Neuronal stem cell (in vitro differentiated cells): ENCODE measurements around the gene MLN.

Experiments used
- DNase-seq: peaks from one replicate; pipeline ENCODE4 v3.0.0-alpha.2; 2013; ENCODE audit warnings: low spot score
- H2AFZ ChIP-seq: one replicate; pipeline ENCODE4 v1.6.1; 2013; ENCODE audit warnings: mild to moderate bottlenecking, low read length, inconsistent platforms
- H2AK5ac ChIP-seq: 2 replicates; pipeline ENCODE4 v1.6.1; 2013; ENCODE audit warnings: low read depth, mild to moderate bottlenecking, inconsistent platforms, low read length, moderate library complexity, mixed read lengths
- H2BK120ac ChIP-seq: 2 replicates; pipeline ENCODE4 v1.6.1; 2013; ENCODE audit warnings: low read depth, mild to moderate bottlenecking, inconsistent platforms, low read length, moderate library complexity, mixed read lengths
- H2BK12ac ChIP-seq: one replicate; pipeline ENCODE4 v1.6.1; 2013; ENCODE audit warnings: low read length, inconsistent platforms
- H2BK15ac ChIP-seq: 2 replicates; pipeline ENCODE4 v1.6.1; 2013; ENCODE audit warnings: mild to moderate bottlenecking, low read length, inconsistent platforms, mixed read lengths
- H2BK5ac ChIP-seq: one replicate; pipeline ENCODE4 v1.6.1; 2013; ENCODE audit warnings: inconsistent platforms, mild to moderate bottlenecking, low read length, moderate library complexity
- H3K14ac ChIP-seq: one replicate; pipeline ENCODE4 v1.6.1; 2013; ENCODE audit warnings: low read length, inconsistent platforms
- H3K18ac ChIP-seq: 2 replicates; pipeline ENCODE4 v1.6.1; 2013; ENCODE audit warnings: low read length, inconsistent platforms
- H3K23ac ChIP-seq: 2 replicates; pipeline ENCODE4 v1.6.1; 2013; ENCODE audit warnings: low read depth, mild to moderate bottlenecking, mixed read lengths, low read length, inconsistent platforms; ENCODE audit not compliant: poor library complexity
- H3K27ac ChIP-seq: replicated peaks from 3 replicates; pipeline ENCODE4 v1.5.1; 2013; ENCODE audit warnings: low read length, inconsistent platforms
- H3K27me3 ChIP-seq, 3 experiments: 2 replicates each; pipeline ENCODE4 v1.6.1; 2013; ENCODE audit warnings: low read length in 3 of 3, mild to moderate bottlenecking in 2 of 3, inconsistent platforms in 1 of 3, low read depth in 1 of 3, mixed read lengths in 1 of 3, moderate library complexity in 1 of 3; ENCODE audit not compliant: control insufficient read depth in 3 of 3, insufficient read depth in 3 of 3
- H3K36me3 ChIP-seq, 2 donors: replicated peaks in 1 of 2; 2 replicates each; pipeline ENCODE4 v1.6.1; 2013; ENCODE audit warnings: low read length in 2 of 2; ENCODE audit not compliant: control insufficient read depth in 2 of 2, insufficient read depth in 2 of 2
- H3K4ac ChIP-seq: 2 replicates; pipeline ENCODE4 v1.6.1; 2013; ENCODE audit warnings: inconsistent platforms, mild to moderate bottlenecking, low read length, moderate library complexity
- H3K4me1 ChIP-seq, 2 donors: 1 replicate in 1 of 2; 2 replicates in 1 of 2; pipeline ENCODE4 v1.6.1; 2013; ENCODE audit warnings: low read length in 2 of 2, low read depth in 1 of 2; ENCODE audit not compliant: control insufficient read depth in 2 of 2, insufficient read depth in 1 of 2
- H3K4me2 ChIP-seq: one replicate; pipeline ENCODE4 v1.6.1; 2013; ENCODE audit warnings: mild to moderate bottlenecking, low read length, inconsistent platforms; ENCODE audit not compliant: insufficient read depth, poor library complexity, severe bottlenecking
- H3K4me3 ChIP-seq, 2 donors: 2 replicates each; pipeline ENCODE4 v1.5.1; 2013; ENCODE audit warnings: low read length in 2 of 2, mild to moderate bottlenecking in 2 of 2, inconsistent platforms in 1 of 2, moderate library complexity in 1 of 2
- H3K79me1 ChIP-seq: one replicate; pipeline ENCODE4 v1.6.1; 2013; ENCODE audit warnings: low read depth, mild to moderate bottlenecking, inconsistent platforms, low read length, moderate library complexity
- H3K9ac ChIP-seq: one replicate; pipeline ENCODE4 v1.6.1; 2013; ENCODE audit warnings: mild to moderate bottlenecking, low read depth, low read length, inconsistent platforms; ENCODE audit not compliant: poor library complexity
- H3K9me3 ChIP-seq, 2 donors: replicated peaks in 1 of 2; 2 replicates each; pipeline versions ENCODE3 to v1.6.1; 2013; ENCODE audit warnings: low read length in 2 of 2, mild to moderate bottlenecking in 2 of 2, inconsistent platforms in 1 of 2, low read depth in 1 of 2, mixed read lengths in 1 of 2, moderate library complexity in 1 of 2; ENCODE audit not compliant: control insufficient read depth in 2 of 2, insufficient read depth in 1 of 2
- H4K8ac ChIP-seq: one replicate; pipeline ENCODE4 v1.6.1; 2013; ENCODE audit warnings: low read depth, mild to moderate bottlenecking, inconsistent platforms, low read length, moderate library complexity
- H4K91ac ChIP-seq: one replicate; pipeline ENCODE4 v1.6.1; 2013; ENCODE audit warnings: low read length, low read depth, mild to moderate bottlenecking, inconsistent platforms; ENCODE audit not compliant: poor library complexity
- WGBS, 2 donors: extraction: QIAGEN DNeasy Blood & Tissue Kit; methylation state at CpG; one replicate each; pipeline ENCODE4 v1.1.7; 2013; ENCODE audit warnings: missing lambda C conversion rate in 2 of 2, mixed read lengths in 1 of 2; ENCODE audit not compliant: insufficient read length in 2 of 2, insufficient replicate concordance in 1 of 2; ENCODE audit errors: extremely low coverage in 2 of 2; 5-methylcytosine and 5-hydroxymethylcytosine counted together

MLN gene

GRCh38 chr6:33750244-33750991 is 53.4 kb downstream of the MLN start:
- no peak overlapping the region for H3K23ac ChIP-seq
- WGBS, 2 donors: no CpG with 5 or more reads among the region's 11 CpGs
- H2BK120ac ChIP-seq: no peak overlapping the region
- no peak overlapping the region for H3K14ac ChIP-seq
- H3K79me1 ChIP-seq: no peaks in the 10 kb centered on the region
- no peak overlapping the region for H3K4ac ChIP-seq
- peak overlapping the region; percentile 77 for H4K91ac ChIP-seq
- H2BK5ac ChIP-seq: no peak overlapping the region
- no peak overlapping the region for H3K4me2 ChIP-seq
- H3K4me3 ChIP-seq: no peak overlapping the region
- H2BK15ac ChIP-seq: peak overlapping the region; percentile 65
- peaks cover 55% of the 10 kb centered on the region in 2 donors for H3K4me1 ChIP-seq
- peak overlapping the region; percentile 92 for H2BK12ac ChIP-seq
- H3K9me3 ChIP-seq: no peaks in the 10 kb centered on the region
- H2AK5ac ChIP-seq: peak overlapping the region; percentile 36
- H3K9ac ChIP-seq: no peak overlapping the region
- no peak overlapping the region for H3K27ac ChIP-seq
- no peak for DNase-seq
- H3K18ac ChIP-seq: peak overlapping the region; percentile 78
- H2AFZ ChIP-seq: no peak overlapping the region
- H4K8ac ChIP-seq: peak overlapping the region; percentile 84
- no peaks in the 10 kb centered on the region for H3K27me3 ChIP-seq
- no peaks in the 10 kb centered on the region for H3K36me3 ChIP-seq

GRCh38 chr6:33749401-33749800 is 54.4 kb downstream of the MLN start:
- H3K79me1 ChIP-seq: no peaks in the 10 kb centered on the region
- peak overlapping the region; percentile 71 for H2AK5ac ChIP-seq
- no peak overlapping the region for H2AFZ ChIP-seq
- H3K4me2 ChIP-seq: no peak overlapping the region
- DNase-seq: no peak
- peak overlapping the region; percentile 65 for H2BK15ac ChIP-seq
- H4K91ac ChIP-seq: no peak overlapping the region
- H2BK12ac ChIP-seq: peak overlapping the region; percentile 92
- peaks cover 60% of the 10 kb centered on the region in 2 donors for H3K4me1 ChIP-seq
- peak overlapping the region; percentile 85 for H2BK5ac ChIP-seq
- H4K8ac ChIP-seq: no peak overlapping the region
- H3K9me3 ChIP-seq: no peaks in the 10 kb centered on the region
- H3K14ac ChIP-seq: no peak overlapping the region
- WGBS, 2 donors: no CpG with 5 or more reads among the region's 7 CpGs
- H3K4me3 ChIP-seq: no peak overlapping the region
- no peaks in the 10 kb centered on the region for H3K36me3 ChIP-seq
- H3K27ac ChIP-seq: no peak overlapping the region
- no peak overlapping the region for H3K9ac ChIP-seq
- H3K4ac ChIP-seq: no peak overlapping the region
- no peak overlapping the region for H2BK120ac ChIP-seq
- H3K18ac ChIP-seq: peak overlapping the region; percentile 78
- H3K23ac ChIP-seq: peak overlapping the region; percentile 28
- no peaks in the 10 kb centered on the region for H3K27me3 ChIP-seq

- Histone ChIP-seq H3K9me3 (no peaks in the 10 kb centered on the region), H2AK5ac (peak overlapping the region; percentile 95), H3K18ac (peak overlapping the region; percentile 81), H2AFZ (no peak overlapping the region), H2BK12ac (no peak overlapping the region), H2BK5ac (no peak overlapping the region), H3K14ac (peak overlapping the region; percentile 27), H3K9ac (no peak overlapping the region), H3K4ac (no peak overlapping the region), H3K4me3 (no peak overlapping the region), H3K23ac (no peak overlapping the region), H3K4me2 (no peak overlapping the region), H3K79me1 (no peaks in the 10 kb centered on the region), H3K27ac (no peak overlapping the region), H2BK15ac (no peak overlapping the region), H2BK120ac (peak overlapping the region; percentile 63), H3K36me3 (no peaks in the 10 kb centered on the region), H3K27me3 (no peaks in the 10 kb centered on the region), H4K8ac (no peak overlapping the region), H3K4me1 (peaks cover 60 to 62% of the 10 kb centered on the region in 2 donors), H4K91ac (no peak overlapping the region)
- WGBS, 2 donors: no CpG with 5 or more reads among the region's 4 CpGs
- DNase-seq: no peak
These were observed 55.0 kb downstream of the MLN start for GRCh38 chr6:33748841-33749240.

- Histone ChIP-seq H3K18ac (peak overlapping the region; percentile 97), H2AFZ (no peak overlapping the region), H3K36me3 (no peaks in the 10 kb centered on the region), H2BK5ac (peak overlapping the region; percentile 70), H3K4me2 (no peak overlapping the region), H3K79me1 (no peaks in the 10 kb centered on the region), H3K4me1 (peaks cover 60 to 62% of the 10 kb centered on the region in 2 donors), H3K23ac (peak overlapping the region; percentile 70), H3K4ac (no peak overlapping the region), H4K8ac (no peak overlapping the region), H3K27me3 (peaks cover 0 to 2% (median 0%) of the 10 kb centered on the region in 3 experiments), H3K9me3 (no peaks in the 10 kb centered on the region), H2BK15ac (peak overlapping the region; percentile 97), H4K91ac (peak overlapping the region; percentile 26), H2AK5ac (peak overlapping the region; percentile 95), H3K9ac (peak overlapping the region; percentile 27), H3K27ac (no peak overlapping the region), H3K4me3 (no peak overlapping the region), H2BK120ac (peak overlapping the region; percentile 91), H2BK12ac (peak overlapping the region; percentile 67), H3K14ac (no peak overlapping the region)
- DNase-seq: no peak
- WGBS, 2 donors: no CpG with 5 or more reads among the region's 5 CpGs
These were observed 56.0 kb downstream of the MLN start for GRCh38 chr6:33747823-33748222.
